Peyer's patch (tissue), 4 donors: Measurements from ENCODE around the gene KLF12. TPM values are rescaled to one million over a fixed set of nuclear protein-coding genes. Genes with fewer than 3 reads are reported as not detected.

Experiments
- DNase-seq, 3 donors: peaks; one replicate each; pipeline ENCODE4 v3.0.0-alpha.2; 2017 to 2019
- H3K27ac ChIP-seq, 4 donors: fragments of 200-600 bp; sonication (generic); one replicate each; pipeline ENCODE4 v1.5.1; 2016 to 2019
- H3K27me3 ChIP-seq, 2 donors: fragments of 200-600 bp; sonication (generic); one replicate each; pipeline ENCODE4 v1.5.1; 2019
- H3K36me3 ChIP-seq, 3 donors: fragments of 200-600 bp; sonication (generic); one replicate each; pipeline ENCODE4 v1.5.1; 2016 to 2019
- H3K4me1 ChIP-seq, 4 donors: fragments of 200-600 bp; sonication (generic); one replicate each; pipeline ENCODE4 v1.5.1; 2016 to 2019
- H3K4me3 ChIP-seq, 4 donors: fragments of 200-600 bp; sonication (generic); 1 replicate in 3 of 4; 2 replicates in 1 of 4; pipeline ENCODE4 v1.5.1; 2016 to 2019; ENCODE audit warnings: mild to moderate bottlenecking in 1 of 4
- H3K9me3 ChIP-seq, 4 donors: fragments of 200-600 bp; sonication (generic); one replicate each; pipeline ENCODE4 v1.5.1; 2016 to 2019; ENCODE audit warnings: mild to moderate bottlenecking in 1 of 4
- POLR2A ChIP-seq, 2 donors: fragments of 450-650 bp; IDR thresholded peaks; one replicate each; pipeline ENCODE4 v1.5.1; 2017; ENCODE audit warnings: antibody characterized with exemption in 2 of 2, mild to moderate bottlenecking in 2 of 2, moderate library complexity in 2 of 2
- total RNA-seq, 4 donors: library from RNA; depleted of rRNA; stranded (reverse); fragments of >200 nt; gene quantifications; one replicate each; pipeline ENCODE4 v1.1.0, GENCODE V29; 2016
- TF ChIP-seq, protein P1 (sequence below), 6 experiments: fragments of 450-650 bp in 4 of 6; fragments of 200-600 bp in 2 of 6; sonication (generic) in 1 of 6; IDR thresholded peaks; one replicate each; pipeline ENCODE4 v1.5.1; 2017 to 2019; ENCODE audit warnings: antibody characterized with exemption in 6 of 6, mild to moderate bottlenecking in 3 of 6, moderate library complexity in 1 of 6

Gene KLF12
- total RNA-seq: 10 to 100 TPM in 1 of 4 donors, 1 to 10 TPM in 3; 1.4 to 23.1 (median 2.7) TPM

DNA sequence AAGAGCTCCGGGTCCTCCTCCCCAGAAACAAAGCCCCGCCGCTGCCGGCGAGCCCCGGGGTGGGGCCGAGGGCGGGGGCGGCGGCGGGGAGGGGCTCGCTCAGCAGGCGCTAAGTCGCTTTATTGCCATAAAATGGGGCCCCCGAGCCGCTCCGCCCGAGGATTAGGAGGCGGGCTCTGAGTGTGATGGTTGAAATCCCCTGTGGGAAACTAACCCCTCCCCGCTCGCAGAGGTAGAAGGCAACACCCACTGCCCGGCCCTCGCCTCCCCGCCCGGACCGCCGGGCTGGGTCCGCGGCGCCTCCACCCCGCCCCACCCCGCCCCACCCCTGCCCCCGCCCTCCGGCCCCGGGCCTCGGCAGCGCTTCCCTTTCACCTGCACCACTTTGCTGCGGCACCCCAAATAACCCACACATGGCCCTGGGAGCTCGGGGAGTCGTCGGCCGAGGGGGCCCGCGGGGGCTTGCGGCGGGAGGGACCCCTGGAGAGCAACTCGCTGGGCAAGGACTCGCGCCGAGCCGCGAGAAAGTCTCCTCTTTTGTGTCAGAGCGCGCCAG lies at the start of gene KLF12:
Gene KLF12 (minus strand): TSS at position 184 of the 556 bp plus-strand sequence.
- H3K4me1 ChIP-seq: peaks cover 0 to 24% (median 5%) of the 10 kb centered on the region in 4 donors
- peak within 1 kb of the TSS; percentile 88 to 99 (median 90) for H3K27ac ChIP-seq
- no peaks in the 10 kb centered on the region for H3K27me3 ChIP-seq
- H3K4me3 ChIP-seq: peak within 1 kb of the TSS; percentile 71 to 92 (median 86)
- no peak for TF ChIP-seq POLR2A (IDR thresholded peaks at IDR 0.05)
- TF ChIP-seq, protein P1, sequence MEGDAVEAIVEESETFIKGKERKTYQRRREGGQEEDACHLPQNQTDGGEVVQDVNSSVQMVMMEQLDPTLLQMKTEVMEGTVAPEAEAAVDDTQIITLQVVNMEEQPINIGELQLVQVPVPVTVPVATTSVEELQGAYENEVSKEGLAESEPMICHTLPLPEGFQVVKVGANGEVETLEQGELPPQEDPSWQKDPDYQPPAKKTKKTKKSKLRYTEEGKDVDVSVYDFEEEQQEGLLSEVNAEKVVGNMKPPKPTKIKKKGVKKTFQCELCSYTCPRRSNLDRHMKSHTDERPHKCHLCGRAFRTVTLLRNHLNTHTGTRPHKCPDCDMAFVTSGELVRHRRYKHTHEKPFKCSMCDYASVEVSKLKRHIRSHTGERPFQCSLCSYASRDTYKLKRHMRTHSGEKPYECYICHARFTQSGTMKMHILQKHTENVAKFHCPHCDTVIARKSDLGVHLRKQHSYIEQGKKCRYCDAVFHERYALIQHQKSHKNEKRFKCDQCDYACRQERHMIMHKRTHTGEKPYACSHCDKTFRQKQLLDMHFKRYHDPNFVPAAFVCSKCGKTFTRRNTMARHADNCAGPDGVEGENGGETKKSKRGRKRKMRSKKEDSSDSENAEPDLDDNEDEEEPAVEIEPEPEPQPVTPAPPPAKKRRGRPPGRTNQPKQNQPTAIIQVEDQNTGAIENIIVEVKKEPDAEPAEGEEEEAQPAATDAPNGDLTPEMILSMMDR (IDR thresholded peaks at IDR 0.05): no peak
- DNase-seq: peak; percentile 79 to 96 (median 93)
- no peaks in the 10 kb centered on the region for H3K9me3 ChIP-seq
- H3K36me3 ChIP-seq: no peaks in the 10 kb centered on the region

GRCh38 chr13:74182491-74182890 lies 48.3 kb upstream of the KLF12 start:
- Histone ChIP-seq H3K27ac (no peak overlapping the region), H3K4me3 (no peak overlapping the region), H3K36me3 (no peaks in the 10 kb centered on the region), H3K4me1 (no peaks in the 10 kb centered on the region), H3K27me3 (no peaks in the 10 kb centered on the region), H3K9me3 (no peaks in the 10 kb centered on the region)
- DNase-seq: no peak
- no peak for TF ChIP-seq POLR2A (IDR thresholded peaks at IDR 0.05)
- TF ChIP-seq, protein P1 (IDR thresholded peaks at IDR 0.05): no peak

DNA sequence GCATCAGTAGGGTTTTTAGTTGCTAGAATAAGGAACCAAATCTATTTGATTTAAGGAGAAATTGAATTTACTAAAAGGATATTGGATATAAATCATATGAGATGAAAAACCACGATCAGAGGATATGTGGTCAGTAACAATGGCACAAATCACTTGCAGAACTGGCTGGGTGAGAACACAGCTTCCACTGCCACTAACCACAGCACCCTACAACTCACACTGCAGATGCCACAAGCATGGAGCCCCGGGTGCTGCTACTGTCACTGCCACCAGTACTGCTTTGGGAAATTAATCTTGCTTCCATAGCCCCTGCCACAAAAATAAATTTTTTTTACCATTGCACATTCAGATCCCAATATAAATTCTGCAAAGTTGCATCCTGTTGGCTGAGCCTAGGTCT lies 40.6 kb upstream of the KLF12 start:
- H3K4me3 ChIP-seq: no peak overlapping the region
- H3K27me3 ChIP-seq: no peaks in the 10 kb centered on the region
- no peak for TF ChIP-seq POLR2A (IDR thresholded peaks at IDR 0.05)
- TF ChIP-seq, protein P1 (IDR thresholded peaks at IDR 0.05): no peak
- no peaks in the 10 kb centered on the region for H3K36me3 ChIP-seq
- H3K9me3 ChIP-seq: no peaks in the 10 kb centered on the region
- H3K4me1 ChIP-seq: no peaks in the 10 kb centered on the region
- DNase-seq: no peak
- H3K27ac ChIP-seq: no peak overlapping the region

DNA sequence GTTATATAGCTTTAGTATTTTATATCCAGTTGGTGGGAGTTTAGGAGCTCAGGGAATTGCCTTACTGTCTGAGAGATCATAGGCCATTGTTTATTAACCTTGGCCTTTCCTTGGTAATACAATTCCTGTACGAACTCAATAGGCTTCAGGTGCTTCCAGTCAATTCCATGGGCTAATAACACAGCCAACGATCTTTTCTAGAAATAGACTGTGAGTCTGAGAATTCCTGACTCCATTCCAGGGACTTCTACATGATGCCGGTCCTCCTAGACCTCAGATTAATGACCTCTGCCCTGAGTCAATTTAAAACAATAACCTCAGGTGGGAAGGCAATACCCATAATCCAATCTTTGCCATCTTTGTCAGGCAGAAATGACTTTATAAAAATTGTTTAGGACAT lies 39.6 kb upstream of the KLF12 start:
- no peak overlapping the region for H3K4me3 ChIP-seq
- TF ChIP-seq, protein P1 (IDR thresholded peaks at IDR 0.05): no peak
- no peak for TF ChIP-seq POLR2A (IDR thresholded peaks at IDR 0.05)
- H3K9me3 ChIP-seq: no peaks in the 10 kb centered on the region
- no peak overlapping the region for H3K27ac ChIP-seq
- H3K4me1 ChIP-seq: no peaks in the 10 kb centered on the region
- no peaks in the 10 kb centered on the region for H3K36me3 ChIP-seq
- no peaks in the 10 kb centered on the region for H3K27me3 ChIP-seq
- no peak for DNase-seq

GRCh38 chr13:74171641-74172040 lies 37.4 kb upstream of the KLF12 start:
- H3K36me3 ChIP-seq: no peaks in the 10 kb centered on the region
- H3K4me3 ChIP-seq: no peak overlapping the region
- H3K4me1 ChIP-seq: peaks cover 0 to 4% (median 0%) of the 10 kb centered on the region in 4 donors
- H3K27ac ChIP-seq: no peak overlapping the region
- TF ChIP-seq POLR2A (IDR thresholded peaks at IDR 0.05): no peak
- TF ChIP-seq, protein P1 (IDR thresholded peaks at IDR 0.05): no peak
- no peak for DNase-seq
- no peaks in the 10 kb centered on the region for H3K9me3 ChIP-seq
- no peaks in the 10 kb centered on the region for H3K27me3 ChIP-seq
